ENCODE data around the gene NPIPB2.

The NPIPB2 gene

DNA sequence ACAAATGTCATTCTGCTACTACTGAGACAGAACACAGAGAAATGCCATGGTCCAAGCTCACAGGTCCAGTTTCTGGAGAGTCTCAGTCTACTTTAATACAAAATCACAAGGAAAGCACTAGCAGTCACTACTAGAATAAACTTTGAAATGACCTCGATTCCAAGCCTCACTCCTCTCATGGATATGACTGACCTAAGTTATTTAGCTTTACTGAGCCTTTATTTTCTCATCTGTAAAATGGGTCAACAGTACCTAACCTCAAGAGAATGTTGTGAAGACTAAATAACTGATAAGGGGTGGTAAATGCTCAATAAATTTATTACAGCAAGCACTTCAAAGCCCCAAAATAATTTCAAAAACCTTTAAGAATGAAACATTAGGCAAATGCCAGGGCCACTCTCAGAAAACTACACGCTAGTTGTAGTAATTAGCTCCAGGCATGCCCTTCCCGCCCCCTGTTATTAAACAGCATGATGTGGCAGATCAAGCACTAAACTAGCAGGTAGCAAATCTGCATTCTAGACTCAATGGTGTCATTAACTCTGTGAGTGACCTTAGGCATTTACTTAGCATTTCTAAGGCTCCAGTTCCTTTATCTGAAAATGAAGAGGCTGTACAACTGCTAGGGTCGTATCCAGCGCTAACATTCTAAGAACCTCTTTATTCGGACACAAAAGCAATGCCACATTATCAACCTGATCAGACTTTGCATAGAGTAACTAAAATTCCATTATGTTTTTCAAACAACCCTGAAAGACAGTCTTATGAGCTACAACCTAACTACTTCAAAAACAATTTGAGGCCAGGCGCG is 34.5 kb downstream of the NPIPB2 start:
- TF ChIP-seq, protein P1, sequence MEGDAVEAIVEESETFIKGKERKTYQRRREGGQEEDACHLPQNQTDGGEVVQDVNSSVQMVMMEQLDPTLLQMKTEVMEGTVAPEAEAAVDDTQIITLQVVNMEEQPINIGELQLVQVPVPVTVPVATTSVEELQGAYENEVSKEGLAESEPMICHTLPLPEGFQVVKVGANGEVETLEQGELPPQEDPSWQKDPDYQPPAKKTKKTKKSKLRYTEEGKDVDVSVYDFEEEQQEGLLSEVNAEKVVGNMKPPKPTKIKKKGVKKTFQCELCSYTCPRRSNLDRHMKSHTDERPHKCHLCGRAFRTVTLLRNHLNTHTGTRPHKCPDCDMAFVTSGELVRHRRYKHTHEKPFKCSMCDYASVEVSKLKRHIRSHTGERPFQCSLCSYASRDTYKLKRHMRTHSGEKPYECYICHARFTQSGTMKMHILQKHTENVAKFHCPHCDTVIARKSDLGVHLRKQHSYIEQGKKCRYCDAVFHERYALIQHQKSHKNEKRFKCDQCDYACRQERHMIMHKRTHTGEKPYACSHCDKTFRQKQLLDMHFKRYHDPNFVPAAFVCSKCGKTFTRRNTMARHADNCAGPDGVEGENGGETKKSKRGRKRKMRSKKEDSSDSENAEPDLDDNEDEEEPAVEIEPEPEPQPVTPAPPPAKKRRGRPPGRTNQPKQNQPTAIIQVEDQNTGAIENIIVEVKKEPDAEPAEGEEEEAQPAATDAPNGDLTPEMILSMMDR (IDR thresholded peaks at IDR 0.05; ENCODE audit: low read depth, low read length): no peak

DNA sequence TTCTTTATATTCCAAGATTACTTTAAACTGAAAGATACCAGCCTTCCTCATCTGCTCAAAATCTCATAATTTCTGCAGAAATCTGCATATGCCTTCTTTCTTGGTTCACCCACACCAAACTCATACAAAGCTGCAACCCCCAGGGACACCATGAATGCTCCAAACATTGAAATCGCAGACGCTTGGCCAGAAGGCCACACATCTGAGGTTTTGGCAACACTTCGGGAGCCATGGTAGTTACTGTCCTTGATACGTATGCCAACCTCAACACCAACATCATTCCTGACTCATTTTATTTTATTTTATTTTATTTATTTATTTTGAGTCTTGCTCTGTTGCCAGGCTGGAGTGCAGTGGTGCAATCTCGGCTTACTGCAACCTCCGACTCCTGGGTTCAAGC is 37.9 kb downstream of the NPIPB2 start:
- TF ChIP-seq, protein P1 (IDR thresholded peaks at IDR 0.05; ENCODE audit: low read depth, low read length): no peak
- no peak for DNase-seq (ENCODE audit: extremely low read depth, low read depth)

More for the DNA sequence above, 34.5 kb downstream of the NPIPB2 start:
- DNase-seq (ENCODE audit: extremely low read depth, low read depth): no peak

DNA sequence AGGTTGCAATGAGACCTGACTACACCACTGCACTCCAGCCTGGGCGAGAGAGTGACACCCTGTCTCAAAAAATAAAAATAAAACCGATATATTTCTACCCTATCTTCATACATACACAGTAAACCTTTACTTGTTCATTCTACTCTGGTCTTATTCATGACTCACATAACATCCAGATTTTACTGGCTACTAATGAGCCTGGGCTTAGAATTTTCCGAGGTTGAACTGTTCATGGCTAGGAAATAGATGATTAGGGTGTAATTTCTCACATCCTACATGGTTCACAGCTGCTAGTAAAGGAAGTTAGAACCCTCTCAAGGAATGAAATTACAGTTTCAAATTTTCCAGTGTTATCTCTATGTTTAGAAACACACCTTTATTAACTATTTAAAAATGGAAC is 40.8 kb downstream of the NPIPB2 start:
- TF ChIP-seq, protein P1 (IDR thresholded peaks at IDR 0.05; ENCODE audit: low read depth, low read length): no peak
- DNase-seq (ENCODE audit: extremely low read depth, low read depth): no peak

DNA sequence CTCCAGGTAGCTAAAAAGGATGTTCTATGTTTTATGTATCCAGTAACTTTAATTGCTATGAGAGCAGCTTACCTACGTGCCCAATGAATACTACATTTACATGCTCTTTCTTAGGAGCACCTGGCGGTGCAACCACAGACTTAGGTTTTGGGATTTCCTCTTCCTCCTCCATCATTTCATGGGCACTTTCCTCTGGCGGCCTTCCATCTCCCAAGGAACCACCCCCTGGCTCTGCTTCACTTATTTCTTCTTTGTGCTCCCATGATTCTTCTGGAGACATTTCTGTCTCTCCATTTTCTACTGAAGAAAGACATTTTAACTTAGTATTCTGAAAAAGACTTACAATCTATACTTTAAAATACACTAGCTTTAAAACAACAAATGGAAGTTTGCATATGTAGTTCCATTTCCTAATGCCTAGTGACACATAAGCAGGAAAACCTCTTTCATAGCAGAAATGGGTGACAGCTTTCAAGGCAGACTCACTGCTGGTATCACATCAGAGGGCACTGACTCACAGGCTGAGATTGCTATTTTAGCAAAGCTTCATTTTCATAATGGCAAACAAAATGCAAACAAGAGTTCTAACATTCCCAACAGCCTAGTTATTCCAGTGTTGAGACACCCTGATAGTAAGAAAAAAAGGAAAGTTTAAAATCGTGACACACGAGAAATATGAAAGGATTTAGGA is 45.2 kb downstream of the NPIPB2 start:
- DNase-seq (ENCODE audit: extremely low read depth, low read depth): peak; percentile 23
- TF ChIP-seq, protein P1 (IDR thresholded peaks at IDR 0.05; ENCODE audit: low read depth, low read length): no peak

DNA sequence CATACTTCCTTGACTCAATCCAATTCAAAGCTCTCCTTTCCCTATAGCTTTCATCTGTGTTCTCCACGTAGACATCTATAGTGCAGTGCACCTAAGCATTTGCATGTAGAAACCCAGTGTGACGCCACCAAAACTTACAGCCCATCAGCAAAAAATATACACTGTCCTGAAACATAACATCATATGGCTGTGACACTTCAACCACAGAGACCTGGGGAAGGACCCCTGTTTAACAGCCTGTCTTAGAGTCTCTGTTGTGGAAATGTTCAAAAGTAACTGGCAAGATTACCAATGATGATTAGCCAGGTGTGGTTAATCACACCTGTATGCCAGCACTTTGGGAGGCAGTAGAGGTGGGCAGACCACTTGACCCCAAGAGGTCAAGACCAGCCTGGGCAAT is 48.3 kb downstream of the NPIPB2 start:
- TF ChIP-seq, protein P1 (IDR thresholded peaks at IDR 0.05; ENCODE audit: low read depth, low read length): no peak
- no peak for DNase-seq (ENCODE audit: extremely low read depth, low read depth)

DNA sequence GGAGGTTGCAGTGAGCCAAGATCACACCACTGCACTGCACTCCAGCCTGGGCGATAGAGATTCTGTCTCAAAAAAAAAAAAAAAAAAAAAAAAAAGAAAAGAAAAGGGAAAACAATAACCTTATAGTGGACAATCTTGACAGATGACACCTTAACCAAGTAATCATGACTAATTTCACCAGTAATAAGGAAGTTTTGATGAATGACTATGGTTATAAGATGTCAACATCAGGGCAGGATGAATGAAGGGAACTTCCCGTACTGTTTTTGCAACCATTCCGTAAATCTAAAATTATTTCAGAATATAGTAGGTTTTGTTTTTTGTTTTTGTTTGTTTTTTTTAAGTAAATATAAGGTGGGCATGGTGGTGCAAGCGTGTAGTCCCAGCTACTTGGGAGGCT is 49.1 kb downstream of the NPIPB2 start:
- DNase-seq (ENCODE audit: extremely low read depth, low read depth): no peak
- TF ChIP-seq, protein P1 (IDR thresholded peaks at IDR 0.05; ENCODE audit: low read depth, low read length): no peak
